Right atrium auricular region (tissue), 2 donors: ENCODE data around the gene TICAM1. TPM values are rescaled to one million over a fixed set of nuclear protein-coding genes. Genes with fewer than 3 reads are reported as not detected.
A peak's percentile ranks its signal among the peaks of the same experiment; 100 is the strongest.

Experiments
- DNase-seq: peaks from one replicate; pipeline ENCODE4 v3.0.0-alpha.2; 2019; ENCODE audit warnings: low spot score
- H3K27ac ChIP-seq, 2 donors: fragments of 200-600 bp; sonication (generic); 1 replicate in 1 of 2; 2 replicates in 1 of 2; pipeline ENCODE4 v1.5.1; 2016 to 2019
- H3K27me3 ChIP-seq, 2 donors: fragments of 200-600 bp; sonication (generic); one replicate each; pipeline versions ENCODE4 v1.5.1 to v1.6.0; 2017 to 2019
- H3K36me3 ChIP-seq: fragments of 200-600 bp; sonication (generic); one replicate; pipeline ENCODE4 v1.5.1; 2016
- H3K4me1 ChIP-seq, 2 donors: fragments of 200-600 bp; sonication (generic); one replicate each; pipeline versions ENCODE4 v1.5.1 to v1.6.0; 2017 to 2019
- H3K4me3 ChIP-seq, 2 donors: fragments of 200-600 bp; sonication (generic); 1 replicate in 1 of 2; 2 replicates in 1 of 2; pipeline ENCODE4 v1.5.1; 2017 to 2019; ENCODE audit warnings: mild to moderate bottlenecking in 1 of 2, moderate library complexity in 1 of 2
- H3K9me3 ChIP-seq, 2 donors: fragments of 200-600 bp; sonication (generic); one replicate each; pipeline ENCODE4 v1.5.1; 2019
- CTCF ChIP-seq, 2 donors: fragments of 200-600 bp; sonication (generic); IDR thresholded peaks; one replicate each; pipeline ENCODE4 v1.5.1; 2019; ENCODE audit warnings: antibody characterized with exemption in 2 of 2
- total RNA-seq, 2 donors: library from RNA; depleted of rRNA; stranded (reverse); fragments of >200 nt; gene quantifications; one replicate each; pipeline ENCODE4 v1.1.0, GENCODE V29; 2016

The TICAM1 gene
- total RNA-seq = 1 to 10 TPM; 3.0 to 7.6 TPM

GRCh38 chr19:4831304-4831978 lies at the start of gene TICAM1:
Gene TICAM1, minus strand, starts transcription at chr19:4831712. Its CDS starts 13,335 bp downstream, at chr19:4818377.
- peak; percentile 72 for DNase-seq

GRCh38 chr19:4879041-4879440 lies 47.5 kb upstream of the TICAM1 start:
- Histone ChIP-seq H3K27ac (no peak overlapping the region), H3K9me3 (no peaks in the 10 kb centered on the region), H3K4me3 (no peak overlapping the region), H3K36me3 (no peaks in the 10 kb centered on the region), H3K4me1 (peaks cover 0 to 9% of the 10 kb centered on the region in 2 donors), H3K27me3 (no peaks in the 10 kb centered on the region)
- TF ChIP-seq CTCF (IDR thresholded peaks at IDR 0.05) = no peak
- no peak for DNase-seq

More at GRCh38 chr19:4831304-4831978, at the start of gene TICAM1:
- Histone ChIP-seq H3K27me3 (no peaks in the 10 kb centered on the region), H3K36me3 (no peaks in the 10 kb centered on the region), H3K9me3 (no peaks in the 10 kb centered on the region), H3K27ac (peak within 1 kb of the TSS; percentile 88 to 92), H3K4me1 (peaks cover 0 to 31% of the 10 kb centered on the region in 2 donors), H3K4me3 (peak within 1 kb of the TSS; percentile 75 to 87)
- TF ChIP-seq CTCF (IDR thresholded peaks at IDR 0.05) = peak in 1 of 2 donors; percentile 39

GRCh38 chr19:4878491-4878968 lies 47.0 kb upstream of the TICAM1 start:
- TF ChIP-seq CTCF (IDR thresholded peaks at IDR 0.05) = no peak
- no peak overlapping the region for H3K4me3 ChIP-seq

GRCh38 chr19:4877753-4878490 lies 46.4 kb upstream of the TICAM1 start:
- H3K27me3 ChIP-seq = no peaks in the 10 kb centered on the region
- DNase-seq = no peak
- H3K27ac ChIP-seq = no peak overlapping the region
- peaks cover 0 to 9% of the 10 kb centered on the region in 2 donors for H3K4me1 ChIP-seq
- no peak for TF ChIP-seq CTCF (IDR thresholded peaks at IDR 0.05)
- H3K9me3 ChIP-seq = no peaks in the 10 kb centered on the region
- H3K4me3 ChIP-seq = no peak overlapping the region
- H3K36me3 ChIP-seq = no peaks in the 10 kb centered on the region

More at GRCh38 chr19:4878491-4878968, 47.0 kb upstream of the TICAM1 start:
- H3K27ac ChIP-seq = no peak overlapping the region
- H3K9me3 ChIP-seq = no peaks in the 10 kb centered on the region
- H3K27me3 ChIP-seq = no peaks in the 10 kb centered on the region
- peaks cover 0 to 9% of the 10 kb centered on the region in 2 donors for H3K4me1 ChIP-seq
- DNase-seq = no peak
- no peaks in the 10 kb centered on the region for H3K36me3 ChIP-seq

- no peak overlapping the region for H3K4me3 ChIP-seq
- no peak for DNase-seq
- H3K27me3 ChIP-seq = no peaks in the 10 kb centered on the region
- no peaks in the 10 kb centered on the region for H3K9me3 ChIP-seq
- TF ChIP-seq CTCF (IDR thresholded peaks at IDR 0.05) = no peak
- H3K4me1 ChIP-seq = peaks cover 0 to 9% of the 10 kb centered on the region in 2 donors
- no peaks in the 10 kb centered on the region for H3K36me3 ChIP-seq
- H3K27ac ChIP-seq = no peak overlapping the region
Observed at GRCh38 chr19:4873930-4874329, 42.4 kb upstream of the TICAM1 start.
